NCI-H146 treated with DMSO at 0.1 percent for 48 hours (cell line): ENCODE measurements around the gene HDDC3.

Experiments used
- DNase-seq: peaks from one replicate; lab custom pipeline; 2025; ENCODE audit not compliant: unreplicated experiment; lab: John Stamatoyannopoulos, UW

Gene HDDC3

GRCh38 chr15:90931828-90932659 is at the start of gene HDDC3:
TSS of gene HDDC3 (minus strand) at chr15:90932549. CDS start at chr15:90932540, 9 bp downstream.
- DNase-seq: peak; percentile 52

GRCh38 chr15:90982135-90982534 is 49.8 kb upstream of the HDDC3 start:
- DNase-seq: no peak

- DNase-seq: no peak
These were observed 49.3 kb upstream of the HDDC3 start for GRCh38 chr15:90981681-90982080.

GRCh38 chr15:90979582-90979981 is 47.2 kb upstream of the HDDC3 start:
- DNase-seq: no peak

GRCh38 chr15:90974216-90974615 is 41.9 kb upstream of the HDDC3 start:
- DNase-seq: no peak

- DNase-seq: no peak
These were observed 39.8 kb upstream of the HDDC3 start for GRCh38 chr15:90972133-90972532.

- DNase-seq: no peak
These were observed 37.9 kb upstream of the HDDC3 start for GRCh38 chr15:90970274-90970673.

- no peak for DNase-seq
These were observed 36.1 kb upstream of the HDDC3 start for GRCh38 chr15:90968434-90968833.

GRCh38 chr15:90967206-90967605 is 34.9 kb upstream of the HDDC3 start:
- no peak for DNase-seq

GRCh38 chr15:90966262-90966661 is 33.9 kb upstream of the HDDC3 start:
- no peak for DNase-seq

GRCh38 chr15:90962021-90962420 is 29.7 kb upstream of the HDDC3 start:
- DNase-seq: no peak

- no peak for DNase-seq
These were observed 28.1 kb upstream of the HDDC3 start for GRCh38 chr15:90960298-90961091.

- DNase-seq: no peak
These were observed 27.5 kb upstream of the HDDC3 start for GRCh38 chr15:90959894-90960293.

GRCh38 chr15:90959028-90959595 is 26.8 kb upstream of the HDDC3 start:
- no peak for DNase-seq

GRCh38 chr15:90957791-90958190 is 25.4 kb upstream of the HDDC3 start:
- no peak for DNase-seq

- no peak for DNase-seq
These were observed 24.9 kb upstream of the HDDC3 start for GRCh38 chr15:90957031-90957790.

GRCh38 chr15:90956274-90957030 is 24.1 kb upstream of the HDDC3 start:
- DNase-seq: no peak

- peak; percentile 2 for DNase-seq
These were observed 23.4 kb upstream of the HDDC3 start for GRCh38 chr15:90955624-90956273.

GRCh38 chr15:90954712-90955623 is 22.6 kb upstream of the HDDC3 start, which contains the start of gene RCCD1:
TSS of gene RCCD1 (plus strand) at chr15:90954884. CDS start at chr15:90956735, 1,851 bp downstream.
- peak; percentile 74 for DNase-seq
